WTC11 (cell line): ENCODE data around the gene C1QTNF2. TPM values are rescaled to one million over a fixed set of nuclear protein-coding genes. Genes with fewer than 3 reads are reported as not detected.

ENCODE experiments used
- ATAC-seq: fragments of 200-7000 bp; cut with Tn5 transposase; 2 replicates; pipeline ENCODE4 v1.10.0; 2021; ENCODE audit warnings: mild to moderate bottlenecking, moderate library complexity
- CTCF ChIA-PET: fragments of 300-600 bp; sonication (Branson Sonifier 250); formaldehyde crosslinking; loops from one replicate; lab custom pipeline; 2021; ENCODE audit warnings: antibody characterized with exemption; lab: Charles Lee
- POLR2A ChIA-PET: fragments of 350-600 bp; sonication (Branson Sonifier 250); formaldehyde crosslinking; loops from one replicate; lab custom pipeline; 2021; ENCODE audit warnings: antibody characterized with exemption; lab: Charles Lee
- DNase-seq: peaks from one replicate; pipeline ENCODE4 v3.0.0; 2021; ENCODE audit warnings: low spot score
- H3K27ac Mint-ChIP-seq: 2 replicates; pipeline ENCODE4 v1.8.0; 2021; ENCODE audit warnings: mixed read lengths
- H3K27me3 Mint-ChIP-seq: 2 replicates; pipeline ENCODE4 v1.8.0; 2021; ENCODE audit warnings: low read depth, mild to moderate bottlenecking, moderate library complexity, mixed read lengths
- H3K36me3 Mint-ChIP-seq: 2 replicates; pipeline ENCODE4 v1.8.0; 2021; ENCODE audit warnings: mixed read lengths
- H3K4me1 Mint-ChIP-seq: 2 replicates; pipeline ENCODE4 v1.8.0; 2022; ENCODE audit warnings: mixed read lengths
- H3K4me3 Mint-ChIP-seq: 2 replicates; pipeline ENCODE4 v1.8.0; 2021; ENCODE audit warnings: mild to moderate bottlenecking, moderate library complexity, mixed read lengths
- H3K9me3 Mint-ChIP-seq: 2 replicates; pipeline ENCODE4 v1.8.0; 2021; ENCODE audit warnings: mixed read lengths
- ATF3 ChIP-seq: sonication (generic); formaldehyde crosslinking; conservative IDR thresholded peaks from 2 replicates; pipeline ENCODE4 v1.8.1; 2022; ENCODE audit warnings: mild to moderate bottlenecking, missing genetic modification reagents
- ATF6 ChIP-seq: sonication (generic); formaldehyde crosslinking; IDR thresholded peaks from 2 replicates; pipeline ENCODE4 v1.8.1; 2023; ENCODE audit warnings: mild to moderate bottlenecking, missing genetic modification reagents
- E2F1 ChIP-seq: sonication (generic); formaldehyde crosslinking; IDR thresholded peaks from 2 replicates; pipeline ENCODE4 v1.8.0; 2022; ENCODE audit warnings: mild to moderate bottlenecking, missing genetic modification reagents
- ERG ChIP-seq: fragments of 250-450 bp; sonication (Bioruptor Pico); IDR thresholded peaks from 2 replicates; pipeline ENCODE4 v1.8.0; 2021; ENCODE audit warnings: mild to moderate bottlenecking
- IRF1 ChIP-seq: sonication (generic); formaldehyde crosslinking; IDR thresholded peaks from 2 replicates; pipeline ENCODE4 v1.8.0; 2023; ENCODE audit warnings: missing genetic modification reagents
- MYBL2 ChIP-seq: sonication (generic); formaldehyde crosslinking; IDR thresholded peaks from 2 replicates; pipeline ENCODE4 v1.8.1; 2023; ENCODE audit warnings: mild to moderate bottlenecking, moderate library complexity, missing genetic modification reagents
- NR2C2 ChIP-seq: sonication (generic); formaldehyde crosslinking; IDR thresholded peaks from 2 replicates; pipeline ENCODE4 v1.8.0; 2022; ENCODE audit warnings: mild to moderate bottlenecking, missing genetic modification reagents
- PRDM15 ChIP-seq: sonication (generic); formaldehyde crosslinking; IDR thresholded peaks from 2 replicates; pipeline ENCODE4 v1.8.0; 2022; ENCODE audit warnings: missing genetic modification reagents
- TCF7 ChIP-seq: sonication (generic); formaldehyde crosslinking; IDR thresholded peaks from 2 replicates; pipeline ENCODE4 v1.8.0; 2022; ENCODE audit warnings: mild to moderate bottlenecking, low read depth, missing genetic modification reagents, moderate library complexity
- ZNF281 ChIP-seq: sonication (generic); formaldehyde crosslinking; IDR thresholded peaks from 2 replicates; pipeline ENCODE4 v1.8.0; 2023; ENCODE audit warnings: mild to moderate bottlenecking, missing genetic modification reagents
- ZNF416 ChIP-seq: fragments of 250-450 bp; sonication (Bioruptor Pico); IDR thresholded peaks from 2 replicates; pipeline ENCODE4 v1.9.0; 2021; ENCODE audit warnings: mild to moderate bottlenecking, inconsistent platforms
- ZNF512 ChIP-seq: sonication (generic); formaldehyde crosslinking; IDR thresholded peaks from 2 replicates; pipeline ENCODE4 v1.8.1; 2022; ENCODE audit warnings: missing genetic modification reagents, borderline replicate concordance
- ZNF532 ChIP-seq: fragments of 250-450 bp; sonication (Bioruptor Pico); IDR thresholded peaks from 2 replicates; pipeline ENCODE4 v1.9.0; 2021; ENCODE audit warnings: mild to moderate bottlenecking, borderline replicate concordance
- total RNA-seq: library from RNA; stranded (reverse); gene quantifications from 3 replicates; pipeline ENCODE4 v1.2.3, GENCODE V29; 2021

The C1QTNF2 gene
- total RNA-seq, 1 experiment from 2014 or later = 0.52 TPM

- POLR2A ChIA-PET = interaction anchor here (0.6 kb wide), 1 partner anchor 62 kb away, joined by 7 read pairs; no protein-coding TSS in a partner anchor
These were observed 40.2 kb downstream of the C1QTNF2 start for GRCh38 chr5:160330212-160330611.

More at GRCh38 chr5:160330212-160330611, 40.2 kb downstream of the C1QTNF2 start:
- Mint-ChIP-seq H3K9me3 (no peaks in the 10 kb centered on the region), H3K4me3 (no peak overlapping the region), H3K27ac (no peak overlapping the region), H3K27me3 (no peaks in the 10 kb centered on the region; the same call in 1 of the 2 replicates), H3K36me3 (no peaks in the 10 kb centered on the region), H3K4me1 (no peaks in the 10 kb centered on the region)
- TF ChIP-seq IRF1 (CRISPR knock-in tag) = no peak
- no peak for TF ChIP-seq ZNF532 (CRISPR knock-in tag)
- TF ChIP-seq ZNF281 = no peak
- no peak for TF ChIP-seq PRDM15
- no peak for TF ChIP-seq NR2C2 (CRISPR knock-in tag)
- TF ChIP-seq TCF7 (CRISPR knock-in tag) = no peak
- TF ChIP-seq ZNF416 (CRISPR knock-in tag) = no peak
- TF ChIP-seq ZNF512 (CRISPR knock-in tag) = no peak
- no peak for TF ChIP-seq E2F1 (CRISPR knock-in tag)
- no peak for TF ChIP-seq ERG
- TF ChIP-seq ATF3 (CRISPR knock-in tag) = no peak
- no peak for TF ChIP-seq ATF6 (CRISPR knock-in tag)
- TF ChIP-seq MYBL2 = no peak
- no peak for ATAC-seq
- DNase-seq = no peak
- CTCF ChIA-PET = interaction anchor here (0.6 kb wide), 1 partner anchor 64 kb away, joined by 3 read pairs; no protein-coding TSS in a partner anchor
